Measurements from ENCODE around the gene TIMM17A.

GRCh38 chr1:201954263-201955008 is 867 bp upstream of the TIMM17A start:
- TF ChIP-seq TCF12 (IDR thresholded peaks at IDR 0.05; ENCODE audit: low read depth) (no peak), ZBTB7A (IDR thresholded peaks at IDR 0.05; ENCODE audit: low read depth) (no peak)
